Gastrocnemius medialis (tissue), 4 donors: Measurements from ENCODE around the gene PRSS53. TPM values are rescaled to one million over a fixed set of nuclear protein-coding genes. Genes with fewer than 3 reads are reported as not detected.
"Not testable (repeated sequence)": the region's sequence is repeated elsewhere in the genome, so short reads cannot be mapped to it uniquely, and the experiment has no call there.

Experiments used
- ATAC-seq, 2 donors: fragments of 150-250 bp; one replicate each; pipeline ENCODE4 v1.9.1; 2016
- DNase-seq, 2 donors: peaks; one replicate each; pipeline ENCODE4 v3.0.0-alpha.2; 2019
- H3K27ac ChIP-seq, 4 donors: fragments of 200-600 bp; sonication (generic); 1 replicate in 1 of 4; 2 replicates in 3 of 4; pipeline ENCODE4 v1.5.1; 2016 to 2018; ENCODE audit warnings: mild to moderate bottlenecking in 2 of 4, moderate library complexity in 1 of 4
- H3K27me3 ChIP-seq, 3 donors: fragments of 200-600 bp; sonication (generic) in 2 of 3; 1 replicate in 1 of 3; 2 replicates in 2 of 3; pipeline versions ENCODE4 v1.5.1 to v1.6.0; 2016 to 2019; ENCODE audit warnings: mild to moderate bottlenecking in 1 of 3, moderate library complexity in 1 of 3
- H3K36me3 ChIP-seq, 2 donors: fragments of 200-600 bp; sonication (generic) in 1 of 2; one replicate each; pipeline ENCODE4 v1.5.1; 2017 to 2018
- H3K4me1 ChIP-seq, 2 donors: fragments of 200-600 bp; sonication (generic) in 1 of 2; one replicate each; pipeline ENCODE4 v1.5.1; 2016 to 2017; ENCODE audit warnings: mild to moderate bottlenecking in 2 of 2
- H3K4me3 ChIP-seq, 4 donors: fragments of 200-600 bp; sonication (generic) in 3 of 4; 1 replicate in 1 of 4; 2 replicates in 3 of 4; pipeline ENCODE4 v1.5.1; 2016 to 2019; ENCODE audit warnings: mild to moderate bottlenecking in 2 of 4
- H3K9me3 ChIP-seq, 3 donors: fragments of 200-600 bp; sonication (generic) in 2 of 3; 1 replicate in 1 of 3; 2 replicates in 2 of 3; pipeline ENCODE4 v1.5.1; 2016 to 2019
- CTCF ChIP-seq, 5 experiments: fragments of 450-650 bp in 3 of 5; fragments of 200-600 bp in 2 of 5; sonication (generic) in 2 of 5; IDR thresholded peaks in 4 of 5; conservative IDR thresholded peaks in 1 of 5; 1 replicate in 4 of 5; 2 replicates in 1 of 5; pipeline ENCODE4 v1.5.1; 2016 to 2019; ENCODE audit warnings: antibody characterized with exemption in 5 of 5, mild to moderate bottlenecking in 3 of 5, moderate library complexity in 3 of 5
- POLR2A ChIP-seq, 2 donors: fragments of 450-650 bp; IDR thresholded peaks; one replicate each; pipeline ENCODE4 v1.6.1; 2017; ENCODE audit warnings: antibody characterized with exemption in 2 of 2, mild to moderate bottlenecking in 2 of 2, moderate library complexity in 2 of 2
- in situ Hi-C, 4 donors: fragments of 200-750 bp; cut with MboI; loops; one replicate each; pipeline versions ENCODE4 v1.15.0 to v1.8.0; 2017; ENCODE audit warnings: low sequenced_read_pairs in 4 of 4
- intact Hi-C: fragments of 100-400 bp; cut with DNase I; formaldehyde crosslinking; loops from one replicate; pipeline ENCODE4 v1.15.1; 2023; ENCODE audit warnings: low total_unique reads
- total RNA-seq, 4 donors: library from RNA; depleted of rRNA; stranded (reverse); fragments of >200 nt; gene quantifications; one replicate each; pipeline versions ENCODE4 v1.1.0 to v1.2.3, GENCODE V29; 2016

The PRSS53 gene
- under 1 TPM; 0.07 to 0.75 (median 0.21) TPM for total RNA-seq

DNA sequence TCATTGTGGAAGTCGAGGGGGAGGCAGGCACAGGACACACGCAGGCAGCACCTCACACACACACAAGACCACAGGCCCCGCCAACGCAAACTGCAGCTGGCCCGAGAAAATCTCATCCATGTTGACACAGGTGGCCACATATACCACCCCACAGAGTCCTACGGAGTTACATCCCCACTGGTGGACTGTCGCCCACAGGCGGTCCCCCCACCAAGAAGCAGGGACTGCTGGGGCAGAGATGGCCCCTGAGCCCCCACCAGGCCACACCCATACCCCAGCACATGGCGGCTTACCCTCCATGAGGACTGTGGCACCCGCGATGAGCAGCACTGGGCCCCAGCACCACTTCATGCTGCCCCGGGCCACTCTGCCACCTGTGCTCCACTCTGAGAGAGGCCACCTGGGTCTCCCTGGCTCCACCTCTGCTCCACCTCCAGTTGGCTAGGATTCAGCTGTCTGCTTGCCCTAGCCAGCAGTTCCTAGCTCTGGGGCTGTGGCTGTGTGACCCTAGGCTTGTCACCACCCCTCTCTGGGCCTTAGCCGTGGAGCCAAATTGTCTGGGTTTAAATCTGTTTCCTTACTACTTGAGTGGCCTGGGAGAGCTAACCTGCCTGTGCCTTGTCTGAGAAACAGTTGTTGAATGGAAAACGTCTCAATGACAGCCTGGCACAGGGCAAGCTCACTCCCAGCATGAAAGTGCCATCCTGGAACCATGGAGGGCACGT is at the start of gene PRSS53:
PRSS53 (minus strand) TSS at position 485 of the 725 bp plus-strand sequence; CDS start at position 351, 134 bp downstream.
- DNase-seq (no peak), ATAC-seq (no peak)
- Histone ChIP-seq H3K27ac (no peak within 1 kb of the TSS), H3K9me3 (no peaks in the 10 kb centered on the region), H3K4me1 (peaks cover 4 to 8% of the 10 kb centered on the region in 2 donors), H3K36me3 (peaks cover 0 to 10% of the 10 kb centered on the region in 2 donors), H3K4me3 (no peak within 1 kb of the TSS), H3K27me3 (no peaks in the 10 kb centered on the region)
- in situ Hi-C loops, result loop anchor here in 1 of 4 donors (25.0 kb wide), 1 partner anchor 101 kb away; the partner anchor contains the start of gene HSD3B7
- intact Hi-C loops, result no loop called here
- TF ChIP-seq POLR2A (IDR thresholded peaks at IDR 0.05), result no peak
- TF ChIP-seq CTCF (IDR thresholded peaks at IDR 0.05 in 4 of 5, conservative IDR thresholded peaks at IDR 0.05 in 1 of 5), result no peak

DNA sequence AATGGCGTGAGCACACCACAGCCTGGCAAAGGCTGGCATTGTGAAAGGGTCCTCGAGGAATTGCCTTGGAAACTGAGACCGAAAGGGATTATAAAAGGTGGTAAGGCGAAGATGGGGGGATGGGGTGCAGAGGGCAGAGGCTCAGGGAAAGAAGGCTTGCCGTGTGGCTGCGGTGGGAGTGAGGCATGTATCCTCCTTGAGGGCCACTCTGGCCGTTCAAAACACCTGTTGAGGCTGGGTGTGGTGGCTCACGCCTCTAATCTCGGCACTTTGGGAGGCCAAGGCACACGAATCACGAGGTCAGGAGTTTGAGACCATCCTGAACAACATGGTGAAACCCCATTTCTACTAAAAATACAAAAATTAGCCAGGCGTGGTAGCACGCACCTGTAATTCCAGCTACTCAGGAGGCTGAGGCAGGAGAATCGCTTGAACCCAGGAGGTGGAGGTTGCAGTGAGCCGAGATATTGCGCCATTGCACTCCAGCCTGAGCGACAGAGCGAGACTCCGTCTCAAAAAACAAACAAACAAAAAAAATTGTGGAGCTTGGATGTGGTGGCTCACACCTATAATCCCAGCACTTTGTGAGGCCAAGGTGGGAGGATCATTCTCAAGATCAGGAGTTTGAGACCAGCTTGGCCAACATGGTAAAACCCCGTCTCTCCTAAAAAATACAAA is 48.2 kb upstream of the PRSS53 start:
- in situ Hi-C loops, H3K9me3 ChIP-seq, DNase-seq, H3K27me3 ChIP-seq, ATAC-seq, H3K4me3 ChIP-seq, H3K36me3 ChIP-seq, H3K27ac ChIP-seq, intact Hi-C loops: not testable (repeated sequence)
- H3K4me1 ChIP-seq, result peaks cover 18 to 22% of the 10 kb centered on the region in 2 donors

GRCh38 chr16:31136287-31136662 is 47.5 kb upstream of the PRSS53 start:
- no peak for TF ChIP-seq POLR2A (IDR thresholded peaks at IDR 0.05)
- TF ChIP-seq CTCF (IDR thresholded peaks at IDR 0.05 in 4 of 5, conservative IDR thresholded peaks at IDR 0.05 in 1 of 5), result no peak
- H3K9me3 ChIP-seq, result no peaks in the 10 kb centered on the region
- no peaks in the 10 kb centered on the region for H3K27me3 ChIP-seq
- ATAC-seq (no peak), DNase-seq (no peak)
- peaks cover 12 to 16% of the 10 kb centered on the region in 2 donors for H3K4me1 ChIP-seq
- H3K36me3 ChIP-seq, result peaks cover 0 to 13% of the 10 kb centered on the region in 2 donors
- in situ Hi-C loops (no loop called here), intact Hi-C loops (no loop called here)
- H3K27ac ChIP-seq, result no peak overlapping the region
- H3K4me3 ChIP-seq, result no peak overlapping the region

- H3K4me3 ChIP-seq, result no peak within 1 kb of the TSS
Observed at GRCh38 chr16:31135535-31136286, 47.0 kb upstream of the PRSS53 start, which contains the start of gene PRSS8. Gene PRSS8, minus strand, starts transcription at chr16:31135727. Its CDS starts 229 bp downstream, at chr16:31135498.

More at GRCh38 chr16:31135535-31136286, 47.0 kb upstream of the PRSS53 start, which contains the start of gene PRSS8:
- DNase-seq (peak in 1 of 2 donors; percentile 30), ATAC-seq (no peak)
- in situ Hi-C loops (no loop called here), intact Hi-C loops (no loop called here)
- H3K9me3 ChIP-seq, result no peaks in the 10 kb centered on the region
- H3K4me1 ChIP-seq, result peaks cover 9 to 15% of the 10 kb centered on the region in 2 donors
- peaks cover 0 to 19% of the 10 kb centered on the region in 2 donors for H3K36me3 ChIP-seq
- no peak within 1 kb of the TSS for H3K27ac ChIP-seq
- TF ChIP-seq POLR2A (IDR thresholded peaks at IDR 0.05), result no peak
- TF ChIP-seq CTCF (IDR thresholded peaks at IDR 0.05 in 4 of 5, conservative IDR thresholded peaks at IDR 0.05 in 1 of 5), result no peak
- H3K27me3 ChIP-seq, result no peaks in the 10 kb centered on the region
